ENCODE data around the gene DLG1.

- TF ChIP-seq POLR2AphosphoS5 (IDR thresholded peaks at IDR 0.05) (no peak), POLR2A (IDR thresholded peaks at IDR 0.05) (no peak)
- TF ChIP-seq, protein P1, sequence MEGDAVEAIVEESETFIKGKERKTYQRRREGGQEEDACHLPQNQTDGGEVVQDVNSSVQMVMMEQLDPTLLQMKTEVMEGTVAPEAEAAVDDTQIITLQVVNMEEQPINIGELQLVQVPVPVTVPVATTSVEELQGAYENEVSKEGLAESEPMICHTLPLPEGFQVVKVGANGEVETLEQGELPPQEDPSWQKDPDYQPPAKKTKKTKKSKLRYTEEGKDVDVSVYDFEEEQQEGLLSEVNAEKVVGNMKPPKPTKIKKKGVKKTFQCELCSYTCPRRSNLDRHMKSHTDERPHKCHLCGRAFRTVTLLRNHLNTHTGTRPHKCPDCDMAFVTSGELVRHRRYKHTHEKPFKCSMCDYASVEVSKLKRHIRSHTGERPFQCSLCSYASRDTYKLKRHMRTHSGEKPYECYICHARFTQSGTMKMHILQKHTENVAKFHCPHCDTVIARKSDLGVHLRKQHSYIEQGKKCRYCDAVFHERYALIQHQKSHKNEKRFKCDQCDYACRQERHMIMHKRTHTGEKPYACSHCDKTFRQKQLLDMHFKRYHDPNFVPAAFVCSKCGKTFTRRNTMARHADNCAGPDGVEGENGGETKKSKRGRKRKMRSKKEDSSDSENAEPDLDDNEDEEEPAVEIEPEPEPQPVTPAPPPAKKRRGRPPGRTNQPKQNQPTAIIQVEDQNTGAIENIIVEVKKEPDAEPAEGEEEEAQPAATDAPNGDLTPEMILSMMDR (IDR thresholded peaks at IDR 0.05), result no peak
These were observed 18.3 kb downstream of the DLG1 start for GRCh38 chr3:197280156-197280555.
